Ishikawa (cell line): ENCODE results near the gene PARD3B.

Source experiments
- CREB1 ChIP-seq: IDR thresholded peaks from 2 replicates; pipeline ENCODE4 v1.6.1; 2012; ENCODE audit warnings: low read depth
- EGR1 ChIP-seq: IDR thresholded peaks from 2 replicates; pipeline ENCODE4 v1.6.1; 2012
- EP300 ChIP-seq: IDR thresholded peaks from 2 replicates; pipeline ENCODE4 v1.6.1; 2012; ENCODE audit warnings: borderline replicate concordance
- NFIC ChIP-seq: IDR thresholded peaks from 2 replicates; pipeline ENCODE4 v1.6.1; 2012
- RAD21 ChIP-seq: IDR thresholded peaks from 2 replicates; pipeline ENCODE4 v1.6.1; 2012; ENCODE audit warnings: low read depth
- TAF1 ChIP-seq: IDR thresholded peaks from 2 replicates; pipeline ENCODE4 v1.6.1; 2012; ENCODE audit warnings: low read depth, mild to moderate bottlenecking
- TCF12 ChIP-seq: IDR thresholded peaks from 2 replicates; pipeline ENCODE4 v1.6.1; 2012; ENCODE audit warnings: low read depth
- TEAD4 ChIP-seq: IDR thresholded peaks from 2 replicates; pipeline ENCODE4 v1.6.1; 2012
- USF1 ChIP-seq: IDR thresholded peaks from 2 replicates; pipeline ENCODE4 v1.6.1; 2012
- YY1 ChIP-seq: IDR thresholded peaks from 2 replicates; pipeline ENCODE4 v1.6.1; 2012; ENCODE audit warnings: low read depth
- TF ChIP-seq, protein P1 (sequence below): IDR thresholded peaks from 2 replicates; pipeline ENCODE4 v1.6.1; 2012; ENCODE audit warnings: low read depth, mild to moderate bottlenecking

GRCh38 chr2:204772546-204772945 lies 227.3 kb downstream of the PARD3B start:
- TF ChIP-seq TCF12 = no peak
- TF ChIP-seq, protein P1, sequence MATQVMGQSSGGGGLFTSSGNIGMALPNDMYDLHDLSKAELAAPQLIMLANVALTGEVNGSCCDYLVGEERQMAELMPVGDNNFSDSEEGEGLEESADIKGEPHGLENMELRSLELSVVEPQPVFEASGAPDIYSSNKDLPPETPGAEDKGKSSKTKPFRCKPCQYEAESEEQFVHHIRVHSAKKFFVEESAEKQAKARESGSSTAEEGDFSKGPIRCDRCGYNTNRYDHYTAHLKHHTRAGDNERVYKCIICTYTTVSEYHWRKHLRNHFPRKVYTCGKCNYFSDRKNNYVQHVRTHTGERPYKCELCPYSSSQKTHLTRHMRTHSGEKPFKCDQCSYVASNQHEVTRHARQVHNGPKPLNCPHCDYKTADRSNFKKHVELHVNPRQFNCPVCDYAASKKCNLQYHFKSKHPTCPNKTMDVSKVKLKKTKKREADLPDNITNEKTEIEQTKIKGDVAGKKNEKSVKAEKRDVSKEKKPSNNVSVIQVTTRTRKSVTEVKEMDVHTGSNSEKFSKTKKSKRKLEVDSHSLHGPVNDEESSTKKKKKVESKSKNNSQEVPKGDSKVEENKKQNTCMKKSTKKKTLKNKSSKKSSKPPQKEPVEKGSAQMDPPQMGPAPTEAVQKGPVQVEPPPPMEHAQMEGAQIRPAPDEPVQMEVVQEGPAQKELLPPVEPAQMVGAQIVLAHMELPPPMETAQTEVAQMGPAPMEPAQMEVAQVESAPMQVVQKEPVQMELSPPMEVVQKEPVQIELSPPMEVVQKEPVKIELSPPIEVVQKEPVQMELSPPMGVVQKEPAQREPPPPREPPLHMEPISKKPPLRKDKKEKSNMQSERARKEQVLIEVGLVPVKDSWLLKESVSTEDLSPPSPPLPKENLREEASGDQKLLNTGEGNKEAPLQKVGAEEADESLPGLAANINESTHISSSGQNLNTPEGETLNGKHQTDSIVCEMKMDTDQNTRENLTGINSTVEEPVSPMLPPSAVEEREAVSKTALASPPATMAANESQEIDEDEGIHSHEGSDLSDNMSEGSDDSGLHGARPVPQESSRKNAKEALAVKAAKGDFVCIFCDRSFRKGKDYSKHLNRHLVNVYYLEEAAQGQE = no peak
- no peak for TF ChIP-seq RAD21
- TF ChIP-seq EP300 = no peak
- TF ChIP-seq NFIC = no peak
- TF ChIP-seq TAF1 = no peak
- TF ChIP-seq YY1 = no peak
- no peak for TF ChIP-seq EGR1
- TF ChIP-seq USF1 = no peak
- no peak for TF ChIP-seq CREB1
- TF ChIP-seq TEAD4 = no peak
